Measurements from ENCODE around the gene TNC.

TNC gene

DNA sequence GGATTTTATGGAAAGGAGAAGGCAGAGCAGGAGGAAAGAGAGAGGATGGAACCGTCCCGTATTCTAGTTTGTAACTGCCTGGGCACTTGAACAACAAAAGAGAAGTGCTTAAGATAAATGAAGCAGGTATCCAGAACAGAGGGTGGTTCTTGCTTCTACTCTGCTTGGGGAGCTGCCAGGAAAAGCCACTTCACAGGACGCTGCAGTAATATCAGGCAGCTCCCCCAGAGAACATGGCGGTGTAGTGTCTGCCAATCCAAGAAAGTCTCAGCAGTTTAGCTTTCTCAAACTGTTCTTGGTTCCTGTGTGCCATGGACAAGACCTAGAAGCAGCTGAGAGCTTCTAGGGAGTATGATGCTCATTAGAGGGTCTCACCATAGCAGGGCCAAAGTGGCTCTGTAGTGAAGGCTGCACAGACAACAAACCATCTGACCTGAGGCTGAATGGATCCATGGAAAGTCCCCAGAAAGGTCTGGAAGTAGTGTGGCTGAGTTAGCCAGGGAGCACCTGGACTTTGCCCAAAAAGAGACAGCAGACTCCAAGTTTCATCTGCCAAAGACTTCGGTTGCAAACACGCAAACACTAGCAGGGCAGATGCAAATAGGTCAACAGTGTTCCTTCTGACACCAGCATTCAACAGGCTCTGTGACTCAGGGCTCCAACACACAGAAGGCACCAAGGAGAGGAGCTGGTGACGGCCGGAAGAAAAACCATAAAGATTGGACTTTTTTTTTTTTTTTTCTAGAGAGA lies 115.4 kb downstream of the TNC start:
- TF ChIP-seq, protein P1, sequence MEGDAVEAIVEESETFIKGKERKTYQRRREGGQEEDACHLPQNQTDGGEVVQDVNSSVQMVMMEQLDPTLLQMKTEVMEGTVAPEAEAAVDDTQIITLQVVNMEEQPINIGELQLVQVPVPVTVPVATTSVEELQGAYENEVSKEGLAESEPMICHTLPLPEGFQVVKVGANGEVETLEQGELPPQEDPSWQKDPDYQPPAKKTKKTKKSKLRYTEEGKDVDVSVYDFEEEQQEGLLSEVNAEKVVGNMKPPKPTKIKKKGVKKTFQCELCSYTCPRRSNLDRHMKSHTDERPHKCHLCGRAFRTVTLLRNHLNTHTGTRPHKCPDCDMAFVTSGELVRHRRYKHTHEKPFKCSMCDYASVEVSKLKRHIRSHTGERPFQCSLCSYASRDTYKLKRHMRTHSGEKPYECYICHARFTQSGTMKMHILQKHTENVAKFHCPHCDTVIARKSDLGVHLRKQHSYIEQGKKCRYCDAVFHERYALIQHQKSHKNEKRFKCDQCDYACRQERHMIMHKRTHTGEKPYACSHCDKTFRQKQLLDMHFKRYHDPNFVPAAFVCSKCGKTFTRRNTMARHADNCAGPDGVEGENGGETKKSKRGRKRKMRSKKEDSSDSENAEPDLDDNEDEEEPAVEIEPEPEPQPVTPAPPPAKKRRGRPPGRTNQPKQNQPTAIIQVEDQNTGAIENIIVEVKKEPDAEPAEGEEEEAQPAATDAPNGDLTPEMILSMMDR (IDR thresholded peaks at IDR 0.05; ENCODE audit: low read length, missing control alignments): no peak
- no peak for DNase-seq (ENCODE audit: low read depth)
- no peak overlapping the region for H3K4me3 ChIP-seq (replicated peaks; ENCODE audit: low read depth, low read length)

DNA sequence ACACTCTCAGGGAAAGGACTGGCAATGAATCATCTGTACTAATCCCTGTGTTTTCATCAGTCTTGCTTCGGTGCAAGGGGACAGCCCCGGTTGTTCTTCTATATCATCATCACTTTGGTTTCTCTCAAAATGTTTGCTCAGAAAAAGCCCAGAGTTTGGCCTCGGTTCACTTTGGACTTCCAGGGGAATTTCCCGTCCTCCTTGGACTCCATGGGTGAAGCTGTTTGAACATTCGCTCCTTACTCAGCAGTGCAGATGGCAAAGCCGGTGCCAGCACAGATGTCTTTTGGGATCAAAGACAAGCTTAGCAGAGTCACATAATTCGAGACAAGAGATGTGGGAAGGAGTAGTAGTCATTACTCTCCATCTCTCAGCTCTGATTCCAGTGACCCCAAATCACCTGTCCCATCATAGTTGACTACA lies 117.7 kb downstream of the TNC start:
- TF ChIP-seq, protein P1 (IDR thresholded peaks at IDR 0.05; ENCODE audit: low read length, missing control alignments): no peak
- no peak overlapping the region for H3K4me3 ChIP-seq (replicated peaks; ENCODE audit: low read depth, low read length)
- DNase-seq (ENCODE audit: low read depth): no peak

DNA sequence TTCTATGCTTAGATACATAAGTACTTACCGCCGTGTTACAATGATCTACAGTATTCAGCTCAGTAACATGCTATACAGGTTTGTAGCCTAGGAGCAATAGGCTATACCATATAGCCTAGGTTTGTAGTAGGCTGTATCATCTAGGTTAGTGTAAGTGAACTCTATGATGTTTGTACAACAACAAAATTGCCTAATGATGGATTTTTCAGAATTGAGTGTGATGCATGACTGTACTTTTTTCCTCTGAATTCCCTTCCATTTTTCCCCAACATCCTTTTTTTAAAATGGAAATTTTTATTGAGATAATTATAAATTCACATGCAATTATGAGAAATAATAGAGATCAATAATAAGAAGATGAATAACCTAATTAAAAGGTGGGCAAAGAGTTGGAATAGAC lies 119.6 kb downstream of the TNC start:
- TF ChIP-seq, protein P1 (IDR thresholded peaks at IDR 0.05; ENCODE audit: low read length, missing control alignments): no peak
- DNase-seq (ENCODE audit: low read depth): no peak
- no peak overlapping the region for H3K4me3 ChIP-seq (replicated peaks; ENCODE audit: low read depth, low read length)

DNA sequence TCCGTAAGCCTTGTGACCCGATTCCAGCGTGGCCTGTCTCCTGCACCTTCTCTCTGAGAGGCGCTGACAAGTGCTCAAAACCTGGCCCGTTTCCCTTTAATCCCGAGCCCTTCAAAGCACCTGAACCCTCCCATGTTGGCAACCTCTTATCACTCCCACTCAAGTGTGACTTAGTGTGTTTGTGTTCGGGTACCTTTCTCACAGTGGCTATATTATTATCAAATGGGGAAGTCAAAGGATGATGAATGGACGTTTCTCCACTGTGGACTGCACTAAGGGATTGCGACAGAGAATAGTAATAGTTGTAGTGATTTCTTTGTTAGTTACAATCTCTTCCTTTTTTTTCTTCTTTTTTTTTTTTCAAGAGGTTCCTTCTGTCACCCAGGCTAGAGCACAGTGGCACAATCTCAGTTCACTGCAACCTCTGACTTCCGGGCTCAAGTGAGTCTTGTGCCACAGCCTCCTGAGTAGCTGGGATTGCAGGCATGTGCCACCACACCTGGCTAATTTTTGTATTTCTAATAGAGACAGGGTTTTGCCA lies 122.2 kb downstream of the TNC start:
- DNase-seq (ENCODE audit: low read depth): no peak
- H3K4me3 ChIP-seq (replicated peaks; ENCODE audit: low read depth, low read length): no peak overlapping the region
- TF ChIP-seq, protein P1 (IDR thresholded peaks at IDR 0.05; ENCODE audit: low read length, missing control alignments): no peak

DNA sequence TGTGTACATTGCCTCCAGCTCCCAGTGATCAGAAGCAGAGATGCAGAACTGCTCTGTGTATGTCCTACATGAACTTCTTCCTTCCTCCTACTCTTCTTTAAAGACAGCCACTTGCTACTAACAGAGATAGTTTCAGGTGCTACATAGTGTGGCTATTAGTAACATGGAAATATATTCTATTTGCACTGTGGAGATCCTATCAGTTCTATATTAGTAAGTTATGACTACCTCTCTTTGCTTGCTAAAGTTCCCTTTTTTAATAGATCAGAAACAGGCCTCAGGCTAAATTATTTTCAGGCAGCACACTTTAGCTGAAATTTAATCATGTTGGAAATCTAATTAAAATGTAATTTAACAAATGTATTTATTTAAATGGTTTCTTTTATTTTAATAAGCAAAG lies 123.2 kb downstream of the TNC start:
- no peak overlapping the region for H3K4me3 ChIP-seq (replicated peaks; ENCODE audit: low read depth, low read length)
- no peak for DNase-seq (ENCODE audit: low read depth)
- TF ChIP-seq, protein P1 (IDR thresholded peaks at IDR 0.05; ENCODE audit: low read length, missing control alignments): no peak

GRCh38 chr9:114991861-114992260 lies 126.1 kb downstream of the TNC start:
- H3K4me3 ChIP-seq (replicated peaks; ENCODE audit: low read depth, low read length): no peak overlapping the region
- TF ChIP-seq, protein P1 (IDR thresholded peaks at IDR 0.05; ENCODE audit: low read length, missing control alignments): no peak

DNA sequence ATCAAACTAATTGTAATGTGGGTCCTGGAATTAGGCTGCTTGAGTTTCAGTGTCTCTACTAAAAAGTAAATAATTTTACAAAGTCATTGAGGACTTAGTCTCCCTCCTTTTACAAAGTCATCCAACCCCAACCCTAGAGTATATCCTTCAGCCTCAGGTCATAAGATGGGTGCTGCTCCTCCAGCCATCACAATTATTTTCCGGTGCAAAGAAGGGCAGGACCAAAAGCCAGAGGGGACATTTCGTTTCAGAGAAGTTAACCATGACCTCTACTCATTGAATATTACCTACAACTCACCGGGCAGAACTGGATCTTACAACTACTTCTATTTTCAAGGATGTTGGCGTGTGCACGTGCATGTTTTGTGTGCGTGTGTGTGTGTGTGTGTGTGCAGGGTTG lies 127.1 kb downstream of the TNC start:
- no peak overlapping the region for H3K4me3 ChIP-seq (replicated peaks; ENCODE audit: low read depth, low read length)
- TF ChIP-seq, protein P1 (IDR thresholded peaks at IDR 0.05; ENCODE audit: low read length, missing control alignments): no peak
- no peak for DNase-seq (ENCODE audit: low read depth)

More at GRCh38 chr9:114991861-114992260, 126.1 kb downstream of the TNC start:
- no peak for DNase-seq (ENCODE audit: low read depth)

Measured in fibroblast of pulmonary artery (primary cell).